Liver (tissue), 9 donors: ENCODE data around the gene PTCRA. TPM values are rescaled to one million over a fixed set of nuclear protein-coding genes. Genes with fewer than 3 reads are reported as not detected.

Source experiments
- DNase-seq: peaks from one replicate; pipeline ENCODE4 v3.0.0-alpha.2; 2017; ENCODE audit warnings: low spot score
- H3K27ac ChIP-seq, 2 donors: one replicate each; pipeline ENCODE4 v1.7.0; 2013; ENCODE audit warnings: inconsistent platforms in 2 of 2, low read length in 2 of 2, control low read depth in 1 of 2, low read depth in 1 of 2, mild to moderate bottlenecking in 1 of 2
- H3K27me3 ChIP-seq, 4 donors: one replicate each; pipeline versions ENCODE4 v1.6.1 to v1.7.0; 2013; ENCODE audit warnings: low read length in 3 of 4, inconsistent platforms in 1 of 4, mild to moderate bottlenecking in 1 of 4, moderate library complexity in 1 of 4; ENCODE audit not compliant: control insufficient read depth in 4 of 4, insufficient read depth in 4 of 4
- H3K36me3 ChIP-seq, 4 donors: one replicate each; pipeline versions ENCODE4 v1.6.1 to v1.7.0; 2013; ENCODE audit warnings: low read length in 3 of 4, mild to moderate bottlenecking in 3 of 4, low read depth in 1 of 4, moderate library complexity in 1 of 4; ENCODE audit not compliant: control insufficient read depth in 4 of 4, insufficient read depth in 3 of 4
- H3K4me1 ChIP-seq, 4 donors: one replicate each; pipeline versions ENCODE4 v1.6.1 to v1.7.0; 2013; ENCODE audit warnings: low read length in 3 of 4, mild to moderate bottlenecking in 3 of 4, moderate library complexity in 1 of 4; ENCODE audit not compliant: control insufficient read depth in 4 of 4, insufficient read depth in 4 of 4
- H3K4me3 ChIP-seq, 3 donors: one replicate each; pipeline versions ENCODE4 v1.6.1 to v1.7.0; 2013; ENCODE audit warnings: low read length in 3 of 3, control low read depth in 1 of 3, low read depth in 1 of 3, mild to moderate bottlenecking in 1 of 3
- H3K9ac ChIP-seq, 2 donors: one replicate each; pipeline ENCODE4 v1.7.0; 2013; ENCODE audit warnings: low read length in 2 of 2, mild to moderate bottlenecking in 2 of 2, moderate library complexity in 2 of 2, control low read depth in 1 of 2, low read depth in 1 of 2
- H3K9me3 ChIP-seq, 4 donors: one replicate each; pipeline versions ENCODE4 v1.6.1 to v1.7.0; 2013; ENCODE audit warnings: low read length in 3 of 4; ENCODE audit not compliant: control insufficient read depth in 4 of 4
- EGR1 ChIP-seq, 2 donors: IDR thresholded peaks; 2 replicates each; pipeline ENCODE4 v1.6.1; 2016 to 2018; ENCODE audit warnings: antibody characterized with exemption in 2 of 2, low read depth in 2 of 2
- FOXA1 ChIP-seq: IDR thresholded peaks from 2 replicates; pipeline ENCODE4 v1.6.1; 2016; ENCODE audit warnings: antibody characterized with exemption
- FOXA2 ChIP-seq: IDR thresholded peaks from 2 replicates; pipeline ENCODE4 v1.6.1; 2016; ENCODE audit warnings: antibody characterized with exemption
- GABPA ChIP-seq, 2 donors: IDR thresholded peaks in 1 of 2; conservative IDR thresholded peaks in 1 of 2; 2 replicates each; pipeline ENCODE4 v1.6.1; 2016; ENCODE audit warnings: antibody characterized with exemption in 2 of 2, mild to moderate bottlenecking in 1 of 2, moderate library complexity in 1 of 2
- HNF4A ChIP-seq, 2 donors: conservative IDR thresholded peaks; 2 replicates each; pipeline ENCODE4 v1.6.1; 2016; ENCODE audit warnings: antibody characterized with exemption in 2 of 2, mild to moderate bottlenecking in 2 of 2
- HNF4G ChIP-seq: IDR thresholded peaks from 2 replicates; pipeline ENCODE4 v1.6.1; 2016; ENCODE audit warnings: antibody characterized with exemption
- JUND ChIP-seq, 2 donors: IDR thresholded peaks; 2 replicates each; pipeline ENCODE4 v1.6.1; 2016; ENCODE audit warnings: antibody characterized with exemption in 2 of 2
- MAX ChIP-seq: IDR thresholded peaks from 2 replicates; pipeline ENCODE4 v1.6.1; 2016; ENCODE audit warnings: antibody characterized with exemption
- NR2F2 ChIP-seq: IDR thresholded peaks from 2 replicates; pipeline ENCODE4 v1.6.1; 2016; ENCODE audit warnings: antibody characterized with exemption
- RXRA ChIP-seq, 2 donors: IDR thresholded peaks; 2 replicates each; pipeline ENCODE4 v1.6.1; 2017 to 2018; ENCODE audit warnings: antibody characterized with exemption in 2 of 2, mild to moderate bottlenecking in 1 of 2
- SP1 ChIP-seq: IDR thresholded peaks from 2 replicates; pipeline ENCODE4 v1.6.1; 2018; ENCODE audit warnings: antibody characterized with exemption, mild to moderate bottlenecking
- YY1 ChIP-seq: IDR thresholded peaks from 2 replicates; pipeline ENCODE4 v1.6.1; 2016; ENCODE audit warnings: antibody characterized with exemption, mild to moderate bottlenecking
- WGBS: extraction: QIAGEN DNeasy Blood & Tissue Kit; methylation state at CpG from one replicate; pipeline ENCODE4 v1.1.7; 2013; 5-methylcytosine and 5-hydroxymethylcytosine counted together
- polyA plus RNA-seq, 2 donors: library from polyadenylated mRNA; stranded (reverse) in 1 of 2; unstranded in 1 of 2; fragments of 200-250 nt in 1 of 2; fragments of >200 nt in 1 of 2; fragmentation: Nextera tagmentation in 1 of 2; extraction: Ambion mirVana in 1 of 2; gene quantifications; one replicate each; pipeline versions ENCODE4 v1.2.1 to v1.2.3, GENCODE V29; 2013 to 2015
- total RNA-seq, 2 donors: library from RNA; depleted of rRNA; stranded (reverse); fragments of >200 nt; gene quantifications; one replicate each; pipeline ENCODE4 v1.2.3, GENCODE V29; 2014
- TF ChIP-seq, protein P1 (sequence below): IDR thresholded peaks from 2 replicates; pipeline ENCODE4 v1.6.1; 2016; ENCODE audit warnings: antibody characterized with exemption, mild to moderate bottlenecking
- TF ChIP-seq, protein P2 (sequence below): IDR thresholded peaks from 2 replicates; pipeline ENCODE4 v1.6.1; 2016; ENCODE audit warnings: antibody characterized with exemption
- TF ChIP-seq, protein P3 (sequence below): IDR thresholded peaks from 2 replicates; pipeline ENCODE4 v1.6.1; 2016; ENCODE audit warnings: antibody characterized with exemption
- donor health status: healthy.
- donor health status: healthy.
- donor health status: healthy.
- donor health status: healthy.
- donor health status: healthy.

The PTCRA gene
- total and polyA plus RNA-seq, 4 donors, result 0.63 to 1.1 TPM; not detected in 2

GRCh38 chr6:42971746-42972327, 56.0 kb downstream of the PTCRA start:
- H3K9me3 ChIP-seq, result no peaks in the 10 kb centered on the region

DNA sequence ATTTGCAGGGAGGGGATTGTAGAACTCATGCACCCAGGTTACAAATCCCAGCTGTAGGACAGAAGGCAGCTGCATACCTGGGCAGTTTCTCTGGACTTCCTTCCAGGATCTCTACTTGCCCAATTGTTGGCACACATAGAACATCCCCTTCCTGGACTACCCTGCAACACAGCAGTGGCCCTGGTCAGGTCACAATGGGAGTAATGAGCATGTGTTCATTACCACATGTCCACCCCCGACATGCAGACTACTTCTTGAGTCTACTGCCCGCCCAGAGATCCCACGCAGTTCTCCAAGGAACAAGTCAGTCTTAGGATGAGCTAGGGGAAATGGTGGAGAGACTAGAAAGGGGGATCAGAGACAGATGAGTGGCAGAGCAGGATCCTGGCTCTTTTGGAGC, 58.1 kb downstream of the PTCRA start:
- Histone ChIP-seq H3K27ac (no peak overlapping the region), H3K4me3 (no peak overlapping the region), H3K36me3 (peaks cover 0 to 10% (median 2%) of the 10 kb centered on the region in 4 donors), H3K9me3 (no peaks in the 10 kb centered on the region), H3K27me3 (no peaks in the 10 kb centered on the region), H3K4me1 (peaks cover 5 to 22% (median 12%) of the 10 kb centered on the region in 4 donors), H3K9ac (no peak overlapping the region)
- WGBS, result 93% methylated on average over 3 of the region's 3 CpGs
- DNase-seq, result no peak
- TF ChIP-seq FOXA1 (no peak), HNF4G (no peak), GABPA (IDR thresholded peaks at IDR 0.05 in 1 of 2, conservative IDR thresholded peaks at IDR 0.05 in 1 of 2) (no peak), HNF4A (conservative IDR thresholded peaks at IDR 0.05) (no peak), MAX (no peak), FOXA2 (no peak), NR2F2 (no peak), RXRA (IDR thresholded peaks at IDR 0.05) (no peak), SP1 (no peak), YY1 (no peak), EGR1 (IDR thresholded peaks at IDR 0.05; ENCODE audit: low read depth in 2 of 2) (no peak)
- TF ChIP-seq, protein P1, sequence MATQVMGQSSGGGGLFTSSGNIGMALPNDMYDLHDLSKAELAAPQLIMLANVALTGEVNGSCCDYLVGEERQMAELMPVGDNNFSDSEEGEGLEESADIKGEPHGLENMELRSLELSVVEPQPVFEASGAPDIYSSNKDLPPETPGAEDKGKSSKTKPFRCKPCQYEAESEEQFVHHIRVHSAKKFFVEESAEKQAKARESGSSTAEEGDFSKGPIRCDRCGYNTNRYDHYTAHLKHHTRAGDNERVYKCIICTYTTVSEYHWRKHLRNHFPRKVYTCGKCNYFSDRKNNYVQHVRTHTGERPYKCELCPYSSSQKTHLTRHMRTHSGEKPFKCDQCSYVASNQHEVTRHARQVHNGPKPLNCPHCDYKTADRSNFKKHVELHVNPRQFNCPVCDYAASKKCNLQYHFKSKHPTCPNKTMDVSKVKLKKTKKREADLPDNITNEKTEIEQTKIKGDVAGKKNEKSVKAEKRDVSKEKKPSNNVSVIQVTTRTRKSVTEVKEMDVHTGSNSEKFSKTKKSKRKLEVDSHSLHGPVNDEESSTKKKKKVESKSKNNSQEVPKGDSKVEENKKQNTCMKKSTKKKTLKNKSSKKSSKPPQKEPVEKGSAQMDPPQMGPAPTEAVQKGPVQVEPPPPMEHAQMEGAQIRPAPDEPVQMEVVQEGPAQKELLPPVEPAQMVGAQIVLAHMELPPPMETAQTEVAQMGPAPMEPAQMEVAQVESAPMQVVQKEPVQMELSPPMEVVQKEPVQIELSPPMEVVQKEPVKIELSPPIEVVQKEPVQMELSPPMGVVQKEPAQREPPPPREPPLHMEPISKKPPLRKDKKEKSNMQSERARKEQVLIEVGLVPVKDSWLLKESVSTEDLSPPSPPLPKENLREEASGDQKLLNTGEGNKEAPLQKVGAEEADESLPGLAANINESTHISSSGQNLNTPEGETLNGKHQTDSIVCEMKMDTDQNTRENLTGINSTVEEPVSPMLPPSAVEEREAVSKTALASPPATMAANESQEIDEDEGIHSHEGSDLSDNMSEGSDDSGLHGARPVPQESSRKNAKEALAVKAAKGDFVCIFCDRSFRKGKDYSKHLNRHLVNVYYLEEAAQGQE, result no peak
- TF ChIP-seq, protein P2, sequence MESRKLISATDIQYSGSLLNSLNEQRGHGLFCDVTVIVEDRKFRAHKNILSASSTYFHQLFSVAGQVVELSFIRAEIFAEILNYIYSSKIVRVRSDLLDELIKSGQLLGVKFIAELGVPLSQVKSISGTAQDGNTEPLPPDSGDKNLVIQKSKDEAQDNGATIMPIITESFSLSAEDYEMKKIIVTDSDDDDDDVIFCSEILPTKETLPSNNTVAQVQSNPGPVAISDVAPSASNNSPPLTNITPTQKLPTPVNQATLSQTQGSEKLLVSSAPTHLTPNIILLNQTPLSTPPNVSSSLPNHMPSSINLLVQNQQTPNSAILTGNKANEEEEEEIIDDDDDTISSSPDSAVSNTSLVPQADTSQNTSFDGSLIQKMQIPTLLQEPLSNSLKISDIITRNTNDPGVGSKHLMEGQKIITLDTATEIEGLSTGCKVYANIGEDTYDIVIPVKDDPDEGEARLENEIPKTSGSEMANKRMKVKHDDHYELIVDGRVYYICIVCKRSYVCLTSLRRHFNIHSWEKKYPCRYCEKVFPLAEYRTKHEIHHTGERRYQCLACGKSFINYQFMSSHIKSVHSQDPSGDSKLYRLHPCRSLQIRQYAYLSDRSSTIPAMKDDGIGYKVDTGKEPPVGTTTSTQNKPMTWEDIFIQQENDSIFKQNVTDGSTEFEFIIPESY, result no peak
- TF ChIP-seq, protein P3, sequence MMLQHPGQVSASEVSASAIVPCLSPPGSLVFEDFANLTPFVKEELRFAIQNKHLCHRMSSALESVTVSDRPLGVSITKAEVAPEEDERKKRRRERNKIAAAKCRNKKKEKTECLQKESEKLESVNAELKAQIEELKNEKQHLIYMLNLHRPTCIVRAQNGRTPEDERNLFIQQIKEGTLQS, result no peak

More at GRCh38 chr6:42971746-42972327, 56.0 kb downstream of the PTCRA start:
- no peak overlapping the region for H3K9ac ChIP-seq
- H3K27ac ChIP-seq, result no peak overlapping the region
- WGBS, result 94% methylated on average over 3 of the region's 3 CpGs
- TF ChIP-seq JUND (IDR thresholded peaks at IDR 0.05), result no peak
- TF ChIP-seq NR2F2, result no peak
- no peak for TF ChIP-seq FOXA1
- no peak for TF ChIP-seq HNF4A (conservative IDR thresholded peaks at IDR 0.05)
- TF ChIP-seq, protein P2, result no peak
- TF ChIP-seq SP1, result no peak
- TF ChIP-seq, protein P1, result no peak
- TF ChIP-seq, protein P3, result no peak
- no peak for TF ChIP-seq RXRA (IDR thresholded peaks at IDR 0.05)
- no peak for TF ChIP-seq YY1
- H3K27me3 ChIP-seq, result no peaks in the 10 kb centered on the region
- H3K4me3 ChIP-seq, result no peak overlapping the region
- H3K4me1 ChIP-seq, result peaks cover 0 to 9% (median 1%) of the 10 kb centered on the region in 4 donors
- DNase-seq, result no peak
- peaks cover 3 to 11% (median 6%) of the 10 kb centered on the region in 4 donors for H3K36me3 ChIP-seq
